Activated naive CD4-positive, alpha-beta T cell treated with anti-CD3 and anti-CD28 coated beads for 36 hours (primary cell): ENCODE measurements around the gene OR2F1. TPM values are rescaled to one million over a fixed set of nuclear protein-coding genes. Genes with fewer than 3 reads are reported as not detected.
"Not testable (repeated sequence)": the region's sequence is repeated elsewhere in the genome, so short reads cannot be mapped to it uniquely, and the experiment has no call there.

Experiments
- CTCF ChIA-PET: fragments of 350-600 bp; sonication (Branson Sonifier 250); formaldehyde crosslinking; loops from one replicate; lab custom pipeline; 2021; ENCODE audit warnings: antibody characterized with exemption; lab: Charles Lee
- DNase-seq: peaks from one replicate; pipeline ENCODE4 v3.0.0-alpha.2; 2020
- H3K27ac Mint-ChIP-seq: one replicate; pipeline ENCODE4 v1.8.0; 2021; ENCODE audit warnings: mild to moderate bottlenecking, mixed read lengths
- H3K27me3 Mint-ChIP-seq: one replicate; pipeline ENCODE4 v1.8.0; 2021; ENCODE audit warnings: low read depth, mixed read lengths
- H3K36me3 Mint-ChIP-seq: one replicate; pipeline ENCODE4 v1.8.0; 2021; ENCODE audit warnings: low read depth, mixed read lengths
- H3K4me1 Mint-ChIP-seq: one replicate; pipeline ENCODE4 v1.8.0; 2021; ENCODE audit warnings: low read depth, mixed read lengths
- H3K4me3 Mint-ChIP-seq: one replicate; pipeline ENCODE4 v1.8.0; 2021; ENCODE audit warnings: mild to moderate bottlenecking, moderate library complexity, mixed read lengths
- H3K9me3 Mint-ChIP-seq: one replicate; pipeline ENCODE4 v1.8.0; 2021; ENCODE audit warnings: mixed read lengths
- intact Hi-C: fragments of 100-400 bp; cut with micrococcal nuclease; formaldehyde crosslinking; loops from one replicate; pipeline ENCODE4 v1.15.1; 2023
- total RNA-seq, 2 experiments: library from RNA; stranded (reverse); gene quantifications; one replicate each; pipeline ENCODE4 v1.2.3, GENCODE V29; 2021

The OR2F1 gene
- total RNA-seq, 2 experiments from 2014 or later: not detected

DNA sequence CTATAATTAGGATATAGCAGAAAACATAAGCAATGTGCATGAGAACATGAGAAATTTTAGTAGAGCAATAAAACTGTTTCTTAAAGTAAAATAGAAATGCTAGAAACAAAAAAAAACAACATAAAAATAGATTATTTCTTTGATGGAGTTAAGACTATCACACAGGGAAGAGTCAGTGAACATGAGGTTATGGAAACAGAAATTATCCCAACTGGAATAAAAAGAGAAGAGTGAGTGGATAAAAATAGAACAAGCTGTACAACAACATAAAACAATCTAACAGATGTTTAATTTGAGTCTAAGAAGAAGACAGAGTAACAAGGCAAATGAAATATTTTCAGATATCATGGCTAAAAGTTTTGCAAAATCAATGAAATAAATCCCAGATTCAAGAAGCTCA lies 38.0 kb downstream of the OR2F1 start:
- Mint-ChIP-seq H3K27me3 (peaks cover 6% of the 10 kb centered on the region), H3K4me1 (peaks cover 2% of the 10 kb centered on the region), H3K27ac (no peak overlapping the region), H3K9me3 (peaks cover 12% of the 10 kb centered on the region), H3K36me3 (peaks cover 10% of the 10 kb centered on the region), H3K4me3 (no peak overlapping the region)
- no peak for DNase-seq
- CTCF ChIA-PET: no interaction called here
- intact Hi-C loops: no loop called here

- H3K27me3 Mint-ChIP-seq: peaks cover 6% of the 10 kb centered on the region
- peaks cover 8% of the 10 kb centered on the region for H3K36me3 Mint-ChIP-seq
- no peak for DNase-seq
- peaks cover 12% of the 10 kb centered on the region for H3K9me3 Mint-ChIP-seq
- intact Hi-C loops: no loop called here
- H3K27ac Mint-ChIP-seq: no peak overlapping the region
- CTCF ChIA-PET: no interaction called here
- no peak overlapping the region for H3K4me3 Mint-ChIP-seq
- H3K4me1 Mint-ChIP-seq: no peaks in the 10 kb centered on the region
Observed at GRCh38 chr7:143993924-143994323, 39.3 kb downstream of the OR2F1 start.

DNA sequence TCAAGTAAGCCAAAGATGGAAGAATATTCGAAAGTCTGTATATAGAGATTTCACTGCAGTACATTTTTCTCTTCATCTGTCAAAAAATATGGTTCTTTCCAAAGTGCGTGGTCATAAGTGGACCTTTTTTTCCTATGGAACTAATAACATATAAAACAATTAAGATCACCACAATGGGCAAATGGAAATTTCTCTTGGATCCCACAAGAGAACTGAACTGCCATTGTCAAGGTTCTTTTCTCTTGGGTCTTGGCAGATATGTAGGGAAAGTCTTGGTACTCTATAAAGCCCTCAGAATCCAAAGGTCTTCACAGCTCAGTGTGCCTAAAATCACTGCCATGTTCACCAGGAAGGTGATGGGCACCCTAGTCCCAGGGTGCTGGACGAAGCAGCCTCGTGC lies 45.4 kb downstream of the OR2F1 start, which contains the start of gene OR6B1:
Gene OR6B1 (plus strand): TSS at position 301 of the 400 bp plus-strand sequence. CDS start 3,677 bp downstream, outside the sequence.
- no peak for DNase-seq
- no peaks in the 10 kb centered on the region for H3K9me3 Mint-ChIP-seq
- H3K36me3 Mint-ChIP-seq: no peaks in the 10 kb centered on the region
- H3K4me3 Mint-ChIP-seq: no peak within 1 kb of the TSS
- peaks cover 12% of the 10 kb centered on the region for H3K27me3 Mint-ChIP-seq
- H3K27ac Mint-ChIP-seq: no peak within 1 kb of the TSS
- CTCF ChIA-PET: no interaction called here
- intact Hi-C loops: no loop called here
- no peaks in the 10 kb centered on the region for H3K4me1 Mint-ChIP-seq

DNA sequence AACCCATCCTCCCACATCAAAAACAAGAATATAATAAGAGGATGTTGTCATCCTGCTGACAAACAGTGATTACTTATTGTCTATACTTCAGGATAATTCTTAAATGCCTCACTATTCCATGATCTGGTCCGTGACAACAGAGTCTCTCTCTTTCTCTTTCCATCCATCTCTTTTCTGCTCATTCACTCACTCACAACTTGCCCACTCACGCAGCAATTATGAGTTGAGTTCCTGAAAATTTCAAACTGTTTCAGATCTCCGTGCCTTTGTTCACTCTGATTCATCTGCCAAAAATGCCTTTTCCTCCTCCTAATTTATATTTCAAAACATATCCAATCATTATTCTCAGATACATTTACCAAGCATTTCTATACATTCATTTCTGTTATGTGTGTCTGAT lies 46.9 kb downstream of the OR2F1 start:
- Mint-ChIP-seq H3K27me3 (peaks cover 10% of the 10 kb centered on the region), H3K4me3 (no peak overlapping the region), H3K4me1 (no peaks in the 10 kb centered on the region), H3K27ac (no peak overlapping the region), H3K9me3 (no peaks in the 10 kb centered on the region), H3K36me3 (no peaks in the 10 kb centered on the region)
- CTCF ChIA-PET: interaction anchor here (1.9 kb wide), 1 partner anchor 126 kb away, joined by 5 read pairs; no protein-coding TSS in a partner anchor
- DNase-seq: no peak
- intact Hi-C loops: no loop called here

- Mint-ChIP-seq H3K27ac (no peak overlapping the region), H3K4me3 (no peak overlapping the region), H3K9me3 (peaks cover 8% of the 10 kb centered on the region), H3K4me1 (no peaks in the 10 kb centered on the region), H3K36me3 (no peaks in the 10 kb centered on the region), H3K27me3 (peaks cover 13% of the 10 kb centered on the region)
- CTCF ChIA-PET: no interaction called here
- no peak for DNase-seq
- intact Hi-C loops: no loop called here
Observed at GRCh38 chr7:144004703-144005102, 50.1 kb downstream of the OR2F1 start.

DNA sequence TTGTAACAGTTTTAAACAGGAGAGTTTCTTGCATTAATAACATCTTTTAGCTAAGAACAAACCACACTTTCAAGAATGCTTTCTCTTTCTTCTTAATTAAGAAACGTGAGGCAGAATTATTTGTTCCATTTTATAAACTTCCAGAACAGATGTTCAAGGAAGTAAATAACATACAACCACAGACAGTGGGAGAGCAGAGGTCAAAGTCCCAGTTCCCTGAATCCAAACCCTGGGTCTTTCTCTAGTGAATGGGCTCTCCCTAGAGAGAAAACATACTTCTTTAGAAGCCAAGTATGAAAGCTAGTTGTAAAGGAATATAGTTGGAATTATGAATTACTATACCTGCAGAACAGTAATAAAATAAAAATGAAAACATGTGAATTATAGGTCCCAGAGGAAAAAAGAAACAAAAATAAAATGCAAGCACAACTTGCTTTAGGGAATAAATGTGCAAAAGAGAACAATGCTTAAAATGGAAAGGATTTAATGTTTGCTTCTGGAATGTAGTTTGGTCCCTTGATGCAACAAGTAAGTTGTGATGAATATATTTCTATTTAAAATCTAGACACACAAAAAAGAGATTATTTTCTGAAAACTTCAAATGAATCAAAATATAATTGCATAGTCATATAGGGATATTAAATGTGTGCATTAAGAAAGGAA lies 51.5 kb downstream of the OR2F1 start:
- intact Hi-C loops: no loop called here

GRCh38 chr7:144006692-144007042 lies 52.0 kb downstream of the OR2F1 start:
- no peaks in the 10 kb centered on the region for H3K36me3 Mint-ChIP-seq
- no peak overlapping the region for H3K4me3 Mint-ChIP-seq
- H3K27me3 Mint-ChIP-seq: peaks cover 11% of the 10 kb centered on the region
- H3K27ac Mint-ChIP-seq: no peak overlapping the region
- no peak for DNase-seq
- peaks cover 14% of the 10 kb centered on the region for H3K9me3 Mint-ChIP-seq
- CTCF ChIA-PET: interaction anchor here (0.9 kb wide), 1 partner anchor 121 kb away, joined by 4 read pairs; no protein-coding TSS in a partner anchor
- H3K4me1 Mint-ChIP-seq: no peaks in the 10 kb centered on the region
- intact Hi-C loops: no loop called here

More for the DNA sequence above, 51.5 kb downstream of the OR2F1 start:
- H3K4me3 Mint-ChIP-seq: no peak overlapping the region
- CTCF ChIA-PET: no interaction called here
- peaks cover 14% of the 10 kb centered on the region for H3K9me3 Mint-ChIP-seq
- H3K4me1 Mint-ChIP-seq: no peaks in the 10 kb centered on the region
- no peak overlapping the region for H3K27ac Mint-ChIP-seq
- no peak for DNase-seq
- H3K36me3 Mint-ChIP-seq: no peaks in the 10 kb centered on the region
- H3K27me3 Mint-ChIP-seq: peaks cover 11% of the 10 kb centered on the region

DNA sequence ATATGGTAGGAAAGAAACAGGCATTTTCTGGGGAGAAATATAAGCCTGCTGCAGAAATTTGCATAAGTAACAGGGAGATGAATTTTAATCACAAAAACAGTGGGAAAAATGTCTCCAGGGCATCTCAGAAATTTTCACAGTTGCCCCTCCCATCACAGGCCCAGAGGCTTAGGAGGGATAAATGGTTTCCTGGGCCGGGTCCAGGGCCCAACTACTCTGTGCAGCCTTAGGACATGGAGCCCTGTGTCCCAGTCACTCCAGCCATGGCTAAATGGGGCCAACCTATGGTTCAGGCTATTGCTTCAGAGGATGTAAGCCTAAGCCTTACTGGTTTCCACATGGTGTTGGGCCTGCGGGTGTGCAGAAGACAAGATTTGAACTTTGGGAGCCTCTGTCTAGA lies 54.7 kb downstream of the OR2F1 start:
- CTCF ChIA-PET: no interaction called here

DNA sequence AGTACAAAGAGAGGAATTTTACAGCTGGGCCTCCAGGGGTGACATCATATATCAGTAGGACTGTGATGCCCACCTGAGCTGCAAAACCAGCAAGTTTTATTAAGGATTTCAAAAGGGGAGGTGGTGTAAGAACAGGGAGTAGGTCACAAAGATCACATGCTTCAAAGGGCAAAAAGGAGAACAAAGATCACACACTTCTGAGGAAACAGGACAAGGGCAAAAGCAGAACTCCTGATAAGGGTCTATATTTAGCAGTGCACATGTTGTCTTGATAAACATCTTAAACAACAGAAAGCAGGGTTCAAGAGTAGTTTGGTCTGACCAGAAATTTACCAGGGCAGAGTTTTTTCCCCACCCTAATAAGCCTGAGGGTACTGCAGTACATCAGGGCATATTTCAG lies 55.4 kb downstream of the OR2F1 start:
- H3K27ac Mint-ChIP-seq, H3K4me3 Mint-ChIP-seq, H3K27me3 Mint-ChIP-seq: not testable (repeated sequence)

More for the DNA sequence above, 54.7 kb downstream of the OR2F1 start:
- Mint-ChIP-seq H3K4me3 (no peak overlapping the region), H3K27me3 (peaks cover 8% of the 10 kb centered on the region), H3K9me3 (peaks cover 14% of the 10 kb centered on the region), H3K4me1 (no peaks in the 10 kb centered on the region), H3K36me3 (no peaks in the 10 kb centered on the region), H3K27ac (no peak overlapping the region)
- DNase-seq: no peak
- intact Hi-C loops: no loop called here

DNA sequence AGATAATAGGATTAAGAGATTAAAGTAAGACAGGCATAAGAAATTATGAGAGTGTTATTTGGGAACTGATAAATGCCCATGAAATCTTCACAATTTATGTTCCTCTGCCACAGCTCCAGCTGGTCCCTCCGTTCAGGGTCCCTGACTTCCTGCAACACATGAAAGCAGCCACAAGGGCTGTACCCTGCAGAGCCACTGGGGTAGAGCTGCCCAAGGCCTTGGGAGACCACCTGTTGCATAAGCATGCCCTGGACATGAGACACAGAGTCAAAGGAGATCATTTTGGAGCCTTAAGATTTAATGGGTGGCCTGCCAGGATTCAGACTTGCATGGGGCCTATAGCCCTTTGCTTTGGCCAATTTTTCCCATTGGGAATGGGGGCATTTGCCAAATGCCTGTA lies 56.2 kb downstream of the OR2F1 start:
- DNase-seq, H3K27ac Mint-ChIP-seq, H3K4me3 Mint-ChIP-seq, H3K36me3 Mint-ChIP-seq, CTCF ChIA-PET, H3K27me3 Mint-ChIP-seq, intact Hi-C loops, H3K4me1 Mint-ChIP-seq: not testable (repeated sequence)
- peaks cover 14% of the 10 kb centered on the region for H3K9me3 Mint-ChIP-seq

More for the DNA sequence above, 55.4 kb downstream of the OR2F1 start:
- peaks cover 14% of the 10 kb centered on the region for H3K9me3 Mint-ChIP-seq
- H3K4me1 Mint-ChIP-seq, H3K36me3 Mint-ChIP-seq, intact Hi-C loops, CTCF ChIA-PET, DNase-seq: not testable (repeated sequence)

GRCh38 chr7:144011458-144012230 lies 57.0 kb downstream of the OR2F1 start:
- intact Hi-C loops: no loop called here
- DNase-seq: no peak
- no peak overlapping the region for H3K4me3 Mint-ChIP-seq
- CTCF ChIA-PET: no interaction called here
- H3K27ac Mint-ChIP-seq: no peak overlapping the region
- no peaks in the 10 kb centered on the region for H3K4me1 Mint-ChIP-seq
- peaks cover 14% of the 10 kb centered on the region for H3K9me3 Mint-ChIP-seq
- no peaks in the 10 kb centered on the region for H3K36me3 Mint-ChIP-seq
- peaks cover 8% of the 10 kb centered on the region for H3K27me3 Mint-ChIP-seq
